Measurements from ENCODE around the gene SMOC2.

DNA sequence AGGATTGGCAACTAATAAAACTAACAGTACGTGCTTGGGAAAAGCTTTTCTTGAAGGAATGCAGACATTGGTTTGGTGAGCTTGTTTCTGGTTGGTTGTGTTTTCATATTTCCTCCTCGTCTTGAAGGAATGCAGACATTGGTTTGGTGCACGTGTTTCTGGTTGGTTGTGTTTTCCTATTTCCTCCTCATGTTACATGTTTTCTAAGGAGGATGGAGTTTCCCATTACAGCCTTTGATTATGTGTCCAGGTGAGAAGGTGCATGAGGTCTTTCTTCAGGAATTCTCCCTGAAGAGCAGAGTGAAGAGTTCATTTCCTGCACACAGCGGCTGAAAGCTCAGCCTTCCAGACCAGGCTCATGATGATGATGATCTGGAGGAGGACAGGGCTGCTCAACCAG is 190.6 kb downstream of the SMOC2 start:
- TF ChIP-seq, protein P1, sequence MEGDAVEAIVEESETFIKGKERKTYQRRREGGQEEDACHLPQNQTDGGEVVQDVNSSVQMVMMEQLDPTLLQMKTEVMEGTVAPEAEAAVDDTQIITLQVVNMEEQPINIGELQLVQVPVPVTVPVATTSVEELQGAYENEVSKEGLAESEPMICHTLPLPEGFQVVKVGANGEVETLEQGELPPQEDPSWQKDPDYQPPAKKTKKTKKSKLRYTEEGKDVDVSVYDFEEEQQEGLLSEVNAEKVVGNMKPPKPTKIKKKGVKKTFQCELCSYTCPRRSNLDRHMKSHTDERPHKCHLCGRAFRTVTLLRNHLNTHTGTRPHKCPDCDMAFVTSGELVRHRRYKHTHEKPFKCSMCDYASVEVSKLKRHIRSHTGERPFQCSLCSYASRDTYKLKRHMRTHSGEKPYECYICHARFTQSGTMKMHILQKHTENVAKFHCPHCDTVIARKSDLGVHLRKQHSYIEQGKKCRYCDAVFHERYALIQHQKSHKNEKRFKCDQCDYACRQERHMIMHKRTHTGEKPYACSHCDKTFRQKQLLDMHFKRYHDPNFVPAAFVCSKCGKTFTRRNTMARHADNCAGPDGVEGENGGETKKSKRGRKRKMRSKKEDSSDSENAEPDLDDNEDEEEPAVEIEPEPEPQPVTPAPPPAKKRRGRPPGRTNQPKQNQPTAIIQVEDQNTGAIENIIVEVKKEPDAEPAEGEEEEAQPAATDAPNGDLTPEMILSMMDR (IDR thresholded peaks at IDR 0.05): no peak
- TF ChIP-seq POLR2A (IDR thresholded peaks at IDR 0.05): no peak

Measured in thyroid gland (tissue), 4 donors.